NCI-H748 treated with DMSO at 0.1 percent for 48 hours (cell line): ENCODE results near the gene CALN1.
"Not testable (repeated sequence)": the region's sequence is repeated elsewhere in the genome, so short reads cannot be mapped to it uniquely, and the experiment has no call there.

Experiments
- DNase-seq: peaks from one replicate; lab custom pipeline; 2025; lab: John Stamatoyannopoulos, UW

CALN1 gene

GRCh38 chr7:71864130-71864529 lies 548.0 kb downstream of the CALN1 start:
- no peak for DNase-seq

DNA sequence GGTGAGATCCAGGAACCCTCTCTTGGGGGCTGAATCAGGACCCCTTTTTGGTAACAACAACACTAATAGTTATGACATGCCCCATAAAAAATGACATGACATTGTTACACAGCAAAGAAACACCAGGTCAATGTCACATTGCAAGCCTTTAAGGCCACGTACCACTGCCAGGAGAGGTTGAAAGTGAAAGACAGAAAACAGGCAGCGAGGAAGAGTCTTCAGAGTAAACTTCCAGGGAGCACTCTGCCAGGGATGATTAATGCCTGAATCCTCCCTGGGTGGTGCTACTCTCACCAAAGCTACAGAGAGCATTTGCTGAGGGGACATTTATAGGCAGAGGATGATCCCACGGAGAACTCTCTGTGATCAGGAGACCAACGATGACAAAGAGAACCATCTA lies 551.6 kb downstream of the CALN1 start:
- DNase-seq = no peak

DNA sequence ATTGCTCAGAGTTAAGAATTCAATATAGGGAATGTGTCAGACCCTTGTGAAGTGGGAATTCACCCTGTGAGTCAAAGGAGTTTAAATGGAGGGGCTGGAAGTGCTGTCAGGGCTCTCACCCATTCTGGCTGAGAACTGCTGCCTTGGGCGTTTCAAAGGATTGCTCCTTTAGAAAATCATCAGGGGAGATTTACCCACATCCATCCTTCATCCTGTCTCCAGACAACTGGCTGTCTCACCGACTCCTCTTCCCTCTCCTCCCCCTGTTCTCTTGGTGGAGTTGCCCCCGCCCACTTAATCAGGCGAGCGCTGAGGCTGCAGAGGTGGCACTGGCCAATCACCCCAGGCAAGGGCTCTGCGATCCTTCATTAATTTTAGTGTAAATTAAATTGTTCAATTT lies 554.8 kb downstream of the CALN1 start:
- DNase-seq = no peak

GRCh38 chr7:71854546-71855397 lies 557.4 kb downstream of the CALN1 start:
- DNase-seq = no peak

DNA sequence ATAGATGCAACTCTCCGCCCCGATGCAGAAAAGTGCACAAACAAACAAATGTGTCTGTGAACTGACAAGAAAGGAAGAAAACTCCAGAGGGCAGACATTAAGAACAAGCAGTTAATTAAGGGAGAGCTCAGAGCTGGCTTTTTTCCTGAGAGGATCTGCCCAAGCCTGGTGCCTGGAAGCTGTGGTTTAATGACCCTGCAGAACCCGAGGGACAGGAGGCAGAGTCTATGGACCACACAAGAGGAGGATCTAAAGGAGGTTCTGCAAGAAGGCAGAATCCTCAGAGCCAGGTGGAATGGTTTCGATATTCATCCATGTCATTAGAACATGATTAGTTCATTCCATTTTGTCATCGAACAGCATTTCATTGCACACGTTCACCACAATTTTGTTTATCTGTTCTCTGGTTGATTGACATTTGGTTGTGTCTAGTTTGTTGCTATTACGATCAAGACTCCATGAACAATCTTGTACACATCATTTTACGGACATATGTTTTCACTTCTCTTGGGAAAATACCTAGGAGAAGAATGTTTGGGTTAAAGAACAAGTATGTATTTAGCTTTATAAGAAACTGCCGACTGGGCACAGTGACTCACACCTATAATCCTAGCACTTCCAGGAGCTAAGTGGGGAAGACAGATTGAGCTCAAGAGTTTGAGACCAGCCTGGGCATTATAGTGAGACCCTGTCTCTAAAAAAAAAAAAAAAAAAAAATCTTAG lies 560.2 kb downstream of the CALN1 start:
- DNase-seq = no peak

DNA sequence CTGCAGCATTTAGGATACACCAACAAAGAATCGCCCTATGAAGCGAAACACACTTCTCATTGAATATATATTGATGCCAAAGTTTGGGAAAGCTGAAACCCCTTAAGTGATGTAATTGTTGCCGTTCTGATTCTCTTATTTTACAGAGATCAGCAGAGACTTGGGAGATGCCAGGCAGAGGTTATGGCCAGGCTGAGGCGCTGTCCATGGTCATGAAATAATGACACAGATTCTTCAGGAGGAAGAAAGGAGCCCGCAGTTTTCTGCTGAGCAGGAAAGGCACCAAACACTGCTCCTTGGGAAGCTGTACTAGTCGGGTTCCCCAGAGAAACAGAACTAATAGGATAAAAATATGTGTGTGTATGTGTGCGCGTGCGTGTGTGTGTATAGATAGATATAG lies 566.0 kb downstream of the CALN1 start:
- no peak for DNase-seq

DNA sequence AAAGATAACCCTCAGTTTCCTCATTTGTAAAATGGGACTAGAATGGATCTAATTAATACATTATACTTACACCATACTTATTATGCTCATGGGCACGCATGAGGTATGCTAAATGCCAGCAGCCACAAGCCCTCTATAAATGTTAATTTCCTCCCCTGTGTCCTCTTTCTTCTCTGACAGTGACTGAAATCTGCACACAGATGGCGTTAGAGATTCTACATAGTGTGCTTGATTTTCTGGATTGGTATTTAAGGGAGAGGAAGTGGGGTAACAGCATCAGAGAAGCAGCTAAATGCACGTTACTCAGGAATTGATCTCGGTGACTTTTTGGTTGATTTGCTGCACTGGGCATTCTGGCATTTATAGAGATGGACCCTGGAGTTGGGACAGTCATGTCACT lies 568.5 kb downstream of the CALN1 start:
- no peak for DNase-seq

GRCh38 chr7:71842786-71843185 lies 569.4 kb downstream of the CALN1 start:
- no peak for DNase-seq

GRCh38 chr7:71842381-71842780 lies 569.8 kb downstream of the CALN1 start:
- no peak for DNase-seq

- no peak for DNase-seq
Measured at GRCh38 chr7:71835056-71835455, 577.1 kb downstream of the CALN1 start.

DNA sequence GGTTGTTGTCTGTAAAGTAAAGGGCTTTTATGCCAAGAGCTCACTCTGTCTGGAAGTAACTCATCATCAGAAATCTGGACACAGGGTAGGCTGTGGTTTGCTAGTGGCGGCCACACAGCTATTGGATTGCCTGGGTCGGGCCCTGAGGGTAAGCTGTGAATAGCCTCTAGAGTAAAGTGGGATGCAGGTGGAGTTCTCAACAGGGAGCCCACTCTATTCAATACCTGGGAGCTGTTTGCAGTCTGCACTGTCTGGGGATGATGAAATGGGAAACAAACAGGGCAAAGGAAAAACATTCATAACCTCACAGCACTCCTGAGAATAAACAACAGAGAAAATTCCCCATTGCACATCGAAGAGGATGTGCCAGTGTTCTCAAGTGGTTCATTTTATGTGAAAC lies 582.6 kb downstream of the CALN1 start:
- DNase-seq = peak; percentile 16

DNA sequence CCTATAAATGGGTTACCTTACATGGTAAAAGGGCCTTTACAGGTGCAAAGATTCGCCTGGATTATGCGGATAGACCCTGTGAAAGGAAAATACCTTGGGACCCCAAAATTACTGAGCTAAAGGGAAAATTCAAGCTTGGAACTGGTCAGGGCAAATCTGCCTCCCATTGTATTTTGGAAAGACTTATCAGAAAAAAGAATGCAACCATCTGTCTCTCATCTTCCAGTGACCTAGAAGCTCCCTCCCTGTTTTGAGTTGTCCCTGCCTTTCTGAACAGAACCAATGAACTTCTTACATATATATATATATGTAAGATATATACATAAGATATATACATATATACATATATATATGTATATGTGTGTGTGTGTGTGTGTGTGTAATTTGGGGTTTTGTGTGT lies 583.8 kb downstream of the CALN1 start:
- no peak for DNase-seq

DNA sequence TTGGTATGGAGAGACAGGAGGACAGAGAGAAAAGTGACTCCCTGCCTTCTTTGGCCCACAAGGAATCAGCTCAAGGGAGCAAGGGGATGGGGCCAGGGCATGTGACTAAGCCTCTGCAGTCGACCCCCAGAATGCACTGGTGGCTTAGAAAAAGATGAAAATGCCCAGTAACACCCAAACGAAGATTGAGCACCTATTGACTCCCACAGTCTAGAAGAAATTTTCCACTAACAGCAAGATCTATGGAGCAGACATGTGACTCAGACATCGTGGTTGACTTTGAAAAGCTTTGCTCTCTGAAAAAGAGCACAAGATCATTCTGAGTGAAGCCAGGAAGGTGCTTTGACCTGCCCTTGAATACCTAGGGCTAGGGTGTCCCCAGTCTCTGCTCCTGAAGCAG lies 586.0 kb downstream of the CALN1 start:
- DNase-seq = no peak

DNA sequence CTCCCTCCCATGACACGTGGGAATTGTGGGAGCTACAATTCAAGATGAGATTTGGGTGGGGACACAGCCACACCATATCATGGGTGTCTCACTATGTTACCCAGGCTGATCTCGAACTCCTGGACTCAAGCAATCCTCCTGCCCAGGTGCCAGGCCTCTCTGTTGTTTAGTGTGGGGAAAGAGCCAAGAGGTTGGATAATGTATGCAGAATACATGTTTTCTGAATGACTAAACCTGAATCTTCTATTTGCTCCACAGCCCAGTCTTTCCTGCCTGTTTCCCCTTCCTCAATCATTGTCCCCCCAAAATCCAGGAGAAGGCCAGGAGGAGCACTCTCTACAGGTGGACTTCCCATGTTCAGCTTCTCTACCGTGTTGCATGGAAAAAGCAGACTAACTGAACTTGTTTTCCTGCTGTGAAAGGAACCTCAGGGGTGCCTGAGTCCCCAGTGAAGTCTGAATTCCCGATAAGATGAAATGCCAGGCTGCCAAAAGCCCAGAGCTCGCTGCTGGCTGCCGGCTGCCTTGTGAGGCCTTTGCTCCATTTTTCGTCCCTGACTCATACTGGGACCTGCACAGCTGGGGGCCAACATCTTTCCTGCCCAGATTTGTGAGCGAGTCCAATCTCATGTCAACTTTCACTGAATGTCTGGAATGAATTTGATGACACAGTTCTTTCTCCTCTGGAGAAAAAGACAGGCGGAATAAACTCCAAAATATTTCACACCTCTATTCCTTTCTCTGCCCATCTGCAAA lies 588.0 kb downstream of the CALN1 start:
- no peak for DNase-seq

DNA sequence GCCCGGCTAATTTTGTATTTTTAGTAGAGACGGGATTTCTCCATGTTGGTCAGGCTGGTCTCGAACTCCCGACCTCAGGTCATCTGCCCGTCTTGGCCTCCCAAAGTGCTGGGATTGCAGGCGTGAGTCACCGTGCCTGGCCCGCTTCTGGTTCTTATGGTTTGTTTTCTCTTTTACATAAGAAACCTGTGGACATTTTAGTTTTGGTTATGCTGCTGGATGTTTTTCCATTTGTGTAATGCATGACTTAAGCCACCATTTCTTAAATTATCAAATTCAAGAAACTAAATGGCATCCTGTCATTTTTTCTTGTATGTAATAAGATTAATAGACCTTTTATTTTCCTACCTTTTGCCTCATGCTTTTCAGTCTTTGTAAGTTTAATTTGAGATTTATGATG lies 589.7 kb downstream of the CALN1 start:
- not testable (repeated sequence) for DNase-seq

- DNase-seq = no peak
Measured at GRCh38 chr7:71817916-71818315, 594.2 kb downstream of the CALN1 start.

GRCh38 chr7:71808115-71808514 lies 604.0 kb downstream of the CALN1 start:
- no peak for DNase-seq

GRCh38 chr7:71804256-71804655 lies 607.9 kb downstream of the CALN1 start:
- DNase-seq = no peak

GRCh38 chr7:71801976-71802375 lies 610.2 kb downstream of the CALN1 start:
- no peak for DNase-seq

DNA sequence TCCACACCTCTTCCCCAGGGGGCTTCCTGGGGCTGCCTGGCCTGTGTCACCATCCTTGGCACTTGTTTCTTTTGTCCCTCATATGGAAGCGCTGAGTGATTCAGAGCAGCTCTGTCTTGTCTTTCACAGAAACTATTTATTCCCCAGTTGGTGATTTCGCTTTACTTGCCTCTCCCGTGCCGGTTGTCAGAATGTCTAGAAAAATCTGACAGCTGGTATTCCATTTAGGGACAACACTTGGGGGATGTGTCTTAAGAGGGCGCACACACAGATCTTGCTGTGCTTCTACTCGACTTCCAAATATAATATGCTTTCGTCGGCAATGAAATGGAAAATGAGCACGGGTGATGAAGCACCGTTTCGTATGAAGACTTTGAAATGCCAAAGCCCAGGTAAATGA lies 611.8 kb downstream of the CALN1 start:
- no peak for DNase-seq

GRCh38 chr7:71795410-71795809 lies 616.7 kb downstream of the CALN1 start:
- DNase-seq = no peak

DNA sequence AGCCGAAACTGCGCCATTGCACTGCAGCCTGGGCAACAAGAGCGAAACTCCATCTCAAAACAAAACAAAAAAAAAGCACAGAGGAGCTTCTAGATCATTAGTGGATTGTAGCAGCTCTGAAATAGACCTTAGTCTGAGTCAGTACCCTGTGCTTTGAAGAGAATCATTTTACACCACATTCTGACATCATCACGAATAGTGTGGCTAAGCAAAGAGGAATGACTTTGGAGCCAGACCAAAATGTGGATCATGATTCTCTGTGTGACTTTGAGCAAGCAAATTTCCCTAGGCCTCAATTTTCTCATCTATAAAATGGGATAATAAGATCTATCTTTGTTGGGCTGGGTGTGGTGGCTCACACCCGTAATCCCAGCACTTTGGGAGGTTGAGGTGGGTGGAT lies 618.9 kb downstream of the CALN1 start:
- no peak for DNase-seq

DNA sequence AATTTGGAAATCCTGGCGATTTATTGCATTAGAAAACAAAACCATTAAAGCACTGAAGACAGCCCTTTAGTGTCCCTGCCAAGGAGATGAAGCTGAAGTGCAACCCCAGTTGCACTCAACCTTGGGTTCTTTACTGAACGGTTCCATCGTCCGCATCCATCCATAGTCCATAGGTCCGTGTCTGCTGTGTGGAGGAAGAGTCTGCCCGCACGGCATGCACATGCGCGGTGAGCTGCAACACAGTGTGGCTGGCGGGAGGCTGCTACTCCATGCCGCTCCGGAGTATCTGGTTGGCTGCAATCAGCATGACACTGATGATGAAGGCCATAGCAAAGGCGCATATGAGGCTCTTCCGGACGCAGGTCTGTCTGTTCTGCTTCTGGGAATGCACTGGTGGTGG lies 624.6 kb downstream of the CALN1 start:
- no peak for DNase-seq
